Tongue (tissue), 1 donor: ENCODE data around the gene UBQLN2. TPM values are rescaled to one million over a fixed set of nuclear protein-coding genes. Genes with fewer than 3 reads are reported as not detected.

ENCODE experiments used
- total RNA-seq: library from RNA; depleted of rRNA; stranded (reverse); fragments of >200 nt; gene quantifications from one replicate; pipeline ENCODE4 v1.2.3, GENCODE V29; 2014

Gene UBQLN2
- total RNA-seq, 1 donor from 2014 or later = 22.8 TPM

Other genes starting within 250 kb of the UBQLN2 start
- 3.3 TPM for gene NBDY, start 165.6 kb downstream of the UBQLN2 start, total RNA-seq